IPS-NIHi11 (cell line): ENCODE measurements around the gene SLC18A3.

Experiments used
- DNase-seq: peaks from one replicate; pipeline ENCODE4 v3.0.0; 2012; ENCODE audit warnings: mixed read lengths, low spot score

The SLC18A3 gene

DNA sequence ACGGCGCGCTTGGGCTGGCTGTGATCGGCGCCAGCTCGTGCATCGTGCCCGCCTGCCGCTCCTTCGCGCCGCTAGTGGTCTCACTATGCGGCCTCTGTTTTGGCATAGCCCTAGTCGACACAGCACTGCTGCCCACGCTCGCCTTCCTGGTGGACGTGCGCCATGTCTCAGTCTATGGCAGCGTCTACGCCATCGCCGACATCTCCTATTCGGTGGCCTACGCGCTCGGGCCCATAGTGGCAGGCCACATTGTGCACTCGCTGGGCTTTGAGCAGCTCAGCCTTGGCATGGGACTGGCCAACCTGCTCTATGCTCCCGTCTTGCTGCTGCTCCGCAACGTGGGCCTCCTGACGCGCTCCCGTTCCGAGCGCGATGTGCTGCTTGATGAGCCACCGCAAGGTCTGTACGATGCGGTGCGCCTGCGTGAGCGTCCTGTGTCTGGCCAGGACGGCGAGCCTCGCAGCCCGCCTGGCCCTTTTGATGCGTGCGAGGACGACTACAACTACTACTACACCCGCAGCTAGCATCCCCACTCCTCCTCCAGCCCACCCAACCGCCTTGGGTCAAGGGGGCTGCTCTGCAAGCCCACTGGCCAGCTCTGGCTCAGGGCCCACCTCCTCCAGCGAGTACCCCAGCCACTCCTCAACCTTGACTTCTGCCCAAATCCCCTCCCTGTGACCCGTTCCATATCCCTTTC is 1.9 kb downstream of the SLC18A3 start:
- DNase-seq = no peak

GRCh38 chr10:49612513-49613164 is 2.5 kb downstream of the SLC18A3 start:
- peak; percentile 85 for DNase-seq

DNA sequence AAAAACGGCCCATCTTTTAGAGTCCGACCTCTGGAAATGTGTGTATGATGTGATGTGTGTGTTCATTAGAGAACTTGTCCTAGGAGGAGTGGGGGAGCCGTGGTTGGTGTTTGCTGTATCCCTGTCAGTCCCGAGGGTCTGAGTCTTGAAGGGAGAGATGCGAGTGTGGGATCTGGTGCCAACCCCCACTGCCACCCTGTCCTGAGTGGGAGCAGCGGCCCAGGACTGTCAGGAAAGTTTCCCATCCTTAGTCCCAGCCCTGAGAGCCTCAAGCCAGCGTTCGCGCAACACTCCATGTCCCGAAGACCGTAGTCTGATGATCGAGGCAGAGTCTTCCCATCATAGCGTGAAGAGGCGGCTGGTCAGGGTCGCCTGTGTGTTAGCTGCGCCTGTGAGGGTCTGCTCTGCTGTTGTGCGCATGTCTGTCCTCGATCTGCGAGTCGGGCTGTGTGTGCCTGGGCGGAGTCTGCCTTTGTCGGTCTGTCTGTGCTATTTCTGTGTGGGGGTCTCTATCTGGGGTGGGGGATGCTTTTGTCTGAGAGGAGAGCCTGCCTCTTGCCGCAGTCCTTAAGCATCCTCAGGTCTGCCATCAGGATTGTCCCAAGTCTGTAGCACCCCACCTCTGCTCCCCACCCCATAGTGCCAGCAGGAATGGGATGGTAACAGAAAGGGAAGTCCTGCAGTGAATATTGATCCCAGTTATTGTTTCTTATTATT is 3.2 kb downstream of the SLC18A3 start:
- DNase-seq = no peak

GRCh38 chr10:49613882-49614241 is 3.8 kb downstream of the SLC18A3 start, which contains the start of gene CHAT:
Gene CHAT (plus strand): TSS chr10:49614037. CDS start chr10:49614190, 153 bp downstream.
- DNase-seq = no peak

GRCh38 chr10:49614242-49615198 is 4.4 kb downstream of the SLC18A3 start:
- peak; percentile 46 for DNase-seq

DNA sequence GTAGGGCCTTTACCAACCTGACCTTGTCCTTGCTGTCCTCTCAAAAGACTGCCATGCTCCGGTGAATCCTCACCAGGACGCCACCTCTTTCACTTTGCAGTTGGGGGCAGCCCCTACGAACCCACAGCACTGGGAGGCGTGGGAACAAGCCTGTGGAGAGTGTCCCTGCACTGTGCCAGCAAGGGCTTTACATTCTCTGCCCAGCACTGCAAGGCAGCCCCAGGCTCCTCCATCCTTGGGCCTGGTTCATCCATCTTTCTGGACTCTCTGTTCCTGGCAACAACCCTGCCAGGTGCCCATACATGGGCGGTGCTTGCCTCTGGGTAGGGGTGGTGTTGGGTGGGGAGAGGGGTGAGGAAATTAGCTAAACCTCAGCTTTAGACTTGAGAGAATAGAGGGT is 5.1 kb downstream of the SLC18A3 start:
- DNase-seq = no peak

- DNase-seq = no peak
Measured at GRCh38 chr10:49615721-49616120, 5.6 kb downstream of the SLC18A3 start.

DNA sequence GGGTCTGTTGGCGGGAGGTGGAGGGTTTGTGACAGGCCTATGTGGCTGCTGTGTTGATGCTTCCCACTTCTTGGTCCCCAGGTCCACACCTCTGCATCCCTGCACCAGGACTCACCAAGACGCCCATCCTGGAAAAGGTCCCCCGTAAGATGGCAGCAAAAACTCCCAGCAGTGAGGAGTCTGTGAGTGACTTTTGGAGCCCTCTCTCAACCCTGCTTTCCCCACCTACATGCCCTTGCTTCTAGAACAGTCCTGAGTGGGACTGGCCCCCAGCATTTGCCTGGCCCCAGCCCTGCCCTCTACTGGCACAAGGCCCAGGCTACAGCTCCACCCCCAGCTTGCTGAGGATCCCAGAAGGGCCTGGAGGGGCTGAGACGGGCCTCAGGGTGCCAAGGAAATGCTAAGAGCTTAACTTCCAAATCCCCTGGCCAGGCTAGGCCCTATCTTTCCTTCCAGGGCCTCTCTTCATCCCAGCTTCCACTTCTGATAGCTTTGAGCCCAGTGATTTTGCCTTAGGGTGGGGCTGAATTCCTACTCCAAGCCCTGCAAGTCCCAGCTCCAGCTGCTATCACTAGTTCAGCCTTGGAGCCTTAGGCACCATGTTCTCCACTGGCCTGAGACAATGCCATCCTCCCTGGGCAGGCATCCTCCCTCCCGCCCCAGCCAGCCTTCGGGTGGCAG is 6.5 kb downstream of the SLC18A3 start:
- DNase-seq = no peak

DNA sequence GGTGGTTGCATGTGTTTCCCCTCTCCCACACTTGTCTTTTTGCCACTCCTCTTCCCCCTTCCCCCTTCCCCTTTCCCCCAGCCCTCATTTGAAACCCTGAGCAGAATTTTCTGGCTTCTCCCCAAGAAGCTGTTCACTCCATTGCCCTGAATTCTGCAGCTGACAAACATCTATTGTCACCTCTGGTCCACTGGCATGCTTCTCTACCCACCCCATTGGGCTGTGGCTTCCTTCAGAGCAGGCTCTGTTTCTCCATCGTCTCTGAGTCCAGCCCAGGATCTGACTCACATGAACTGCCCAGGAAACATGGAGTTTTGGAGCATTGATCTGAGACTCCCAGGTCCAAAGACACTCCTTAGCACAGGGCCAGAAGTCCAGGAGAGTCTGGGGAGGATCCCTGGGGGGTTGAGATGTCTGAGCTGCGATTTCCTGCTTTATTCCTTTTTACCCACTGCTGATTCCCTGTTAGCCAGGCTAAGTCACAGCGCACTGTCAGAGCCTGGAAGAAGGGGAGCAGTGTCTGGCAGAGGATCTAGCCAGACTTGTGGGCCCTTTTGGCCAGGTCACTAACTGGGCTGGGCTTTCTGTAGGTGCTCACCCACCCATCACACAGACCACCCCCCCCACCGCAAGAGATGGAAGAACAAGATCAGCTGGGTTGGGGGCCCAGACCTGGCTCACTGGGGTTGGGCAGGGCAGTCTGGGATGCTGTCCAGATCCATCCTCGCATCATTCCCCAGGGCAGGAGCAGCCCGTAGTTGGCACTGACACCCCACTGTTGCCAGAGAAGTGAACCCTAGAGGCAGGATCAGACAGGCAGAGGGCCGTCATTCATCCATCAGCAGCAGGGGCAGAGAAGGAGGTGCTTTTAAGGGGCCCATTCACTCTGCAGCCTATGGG is 7.3 kb downstream of the SLC18A3 start:
- no peak for DNase-seq

- no peak for DNase-seq
Measured at GRCh38 chr10:49618821-49619220, 8.7 kb downstream of the SLC18A3 start.

DNA sequence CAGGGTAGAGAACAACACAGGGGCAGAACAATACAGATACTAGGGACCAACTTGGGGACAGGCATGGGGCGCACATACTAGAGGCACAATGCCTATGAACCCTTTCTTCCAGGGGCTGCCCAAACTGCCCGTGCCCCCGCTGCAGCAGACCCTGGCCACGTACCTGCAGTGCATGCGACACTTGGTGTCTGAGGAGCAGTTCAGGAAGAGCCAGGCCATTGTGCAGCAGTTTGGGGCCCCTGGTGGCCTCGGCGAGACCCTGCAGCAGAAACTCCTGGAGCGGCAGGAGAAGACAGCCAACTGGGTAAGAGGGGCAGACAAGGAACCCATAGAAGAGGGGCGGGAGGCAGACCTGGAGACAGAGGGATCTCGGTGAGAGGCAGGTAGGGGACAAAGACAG is 9.5 kb downstream of the SLC18A3 start:
- peak; percentile 43 for DNase-seq

GRCh38 chr10:49620286-49620810 is 10.2 kb downstream of the SLC18A3 start:
- no peak for DNase-seq

GRCh38 chr10:49620841-49621378 is 10.8 kb downstream of the SLC18A3 start:
- no peak for DNase-seq

DNA sequence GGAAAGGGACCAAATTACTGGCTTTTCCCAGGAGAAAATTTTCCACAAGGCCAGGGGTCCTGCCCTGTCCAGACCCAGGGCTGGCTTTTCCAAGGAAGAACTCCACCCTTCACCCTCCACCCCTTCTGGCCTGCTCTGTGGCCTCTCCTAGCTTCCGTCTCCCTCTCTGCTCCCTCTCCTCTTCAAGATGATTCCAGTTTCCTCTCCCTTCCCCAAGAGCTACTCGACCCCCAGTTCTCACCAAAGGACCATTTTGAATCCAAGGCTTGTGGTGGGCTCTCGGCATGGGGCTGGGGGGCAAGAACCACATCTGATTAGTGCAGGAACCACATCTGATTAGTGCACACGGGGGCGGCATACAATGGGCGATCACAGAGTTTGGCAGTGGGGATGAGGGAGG is 11.5 kb downstream of the SLC18A3 start:
- DNase-seq = no peak

DNA sequence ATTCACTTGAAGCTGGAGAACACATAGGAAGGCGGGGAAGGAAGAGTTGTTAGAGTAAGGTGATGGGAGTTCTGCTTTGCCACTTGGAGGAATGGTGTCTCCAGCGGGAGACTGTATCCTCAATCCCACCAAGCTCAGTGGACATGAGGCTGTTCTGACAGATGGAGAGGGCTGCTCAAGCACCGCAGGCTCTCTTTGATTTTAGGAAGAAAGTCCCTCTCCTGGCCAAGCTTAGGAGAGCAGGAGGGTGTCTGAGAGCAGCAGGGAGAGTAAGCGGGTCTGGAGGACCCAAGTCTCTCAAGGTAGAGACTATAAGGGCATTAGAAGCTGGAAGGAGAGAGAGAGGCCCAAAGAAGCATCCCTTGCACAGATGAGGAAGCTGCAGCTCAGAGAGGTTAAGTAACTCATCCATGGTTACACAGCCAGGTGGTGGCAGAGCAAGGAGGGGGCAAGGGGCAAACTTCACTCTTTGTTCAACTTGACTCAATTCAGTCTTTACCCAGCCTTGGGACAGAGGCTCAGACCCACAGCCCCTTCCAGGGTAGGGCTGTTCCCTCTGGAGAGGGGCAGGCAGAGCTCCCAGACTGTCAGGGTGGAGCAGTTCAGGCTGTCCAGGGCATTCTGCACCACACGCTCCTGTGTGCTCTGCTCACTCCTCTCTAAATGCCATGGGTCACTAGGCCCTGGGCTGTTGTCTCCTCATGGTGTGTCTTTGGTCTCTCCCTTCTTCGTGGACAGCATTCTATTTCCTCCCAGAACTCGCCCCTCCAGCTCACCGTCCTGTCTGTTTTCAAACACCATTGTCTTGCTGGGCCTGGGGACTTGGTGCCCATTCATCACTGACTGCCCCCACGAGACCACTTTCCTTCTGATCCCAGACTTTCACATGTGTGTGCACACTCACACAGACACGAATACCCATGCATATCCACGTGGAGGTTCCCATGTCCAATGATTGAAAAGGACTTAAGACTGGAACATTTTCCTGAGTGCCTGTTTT is 12.6 kb downstream of the SLC18A3 start:
- no peak for DNase-seq

DNA sequence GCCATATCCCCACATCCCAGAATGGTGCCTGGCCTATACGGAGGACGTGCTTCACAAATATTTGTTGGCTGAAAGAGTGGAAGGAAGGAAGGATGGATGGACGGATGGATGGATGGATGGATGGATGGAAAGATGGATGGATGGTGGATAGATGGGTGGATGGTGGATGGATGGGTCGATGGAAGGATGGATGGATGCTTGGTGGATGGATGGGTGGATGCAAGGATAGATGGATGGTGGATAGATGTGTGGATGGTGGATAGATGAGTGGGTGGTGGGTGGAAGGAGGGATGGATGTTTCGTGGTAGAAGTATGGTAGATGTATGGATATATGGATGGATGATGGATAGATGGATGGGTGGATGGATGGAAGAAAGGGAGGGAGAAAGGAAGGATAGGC is 14.5 kb downstream of the SLC18A3 start:
- DNase-seq = no peak

GRCh38 chr10:49625411-49625810 is 15.3 kb downstream of the SLC18A3 start:
- DNase-seq = no peak

- DNase-seq = no peak
Measured at GRCh38 chr10:49627038-49627437, 16.9 kb downstream of the SLC18A3 start.
